HepG2 (cell line): Measurements from ENCODE around the gene STX12. TPM values are rescaled to one million over a fixed set of nuclear protein-coding genes. Genes with fewer than 3 reads are reported as not detected.

Source experiments
- ATAC-seq: fragments of 200-7000 bp; cut with Tn5 transposase; 3 replicates; pipeline ENCODE4 v1.9.1; 2020; ENCODE audit warnings: mild to moderate bottlenecking, moderate library complexity
- BruUV-seq: library from RNA; stranded (reverse); fragments of 400-500 nt; replicated peaks from 2 replicates; lab custom pipeline; 2021; lab: Mats Ljungman, UMichigan
- CTCF ChIA-PET: fragments of 300-600 bp; formaldehyde crosslinking; extraction: SDS; loops from one replicate; lab custom pipeline; 2021; ENCODE audit warnings: low total read pairs, inconsistent platforms, low intra/inter-chr PET ratio; lab: Yijun Ruan, JAX
- POLR2A ChIA-PET: fragments of 350-600 bp; sonication (Branson Sonifier 250); formaldehyde crosslinking; loops from one replicate; lab custom pipeline; 2020; ENCODE audit warnings: antibody characterized with exemption, inconsistent platforms; lab: Yijun Ruan, JAX
- DNase-seq: peaks from one replicate; pipeline ENCODE4 v3.0.0-alpha.2; 2015; ENCODE audit warnings: low spot score
- FAIRE-seq: peaks from 3 replicates; lab custom pipeline; 2011; peaks lifted over from hg19 to GRCh38; lab: Jason Lieb, UNC
- H2AFZ ChIP-seq: one replicate; pipeline ENCODE4 v1.6.1; 2011; ENCODE audit warnings: low read length, inconsistent platforms
- H3K27ac ChIP-seq: fragments of 300-600 bp; 3 replicates; pipeline ENCODE4 v1.8.0; 2011; ENCODE audit warnings: mixed run types, mild to moderate bottlenecking, mixed read lengths, low read length, inconsistent platforms; ENCODE audit not compliant: insufficient read depth; ENCODE audit errors: extremely low read length
- H3K27me3 ChIP-seq, 2 experiments: fragments of 200-600 bp in 1 of 2; 2 replicates in 1 of 2; 3 replicates in 1 of 2; pipeline versions ENCODE4 v1.6.0 to v1.8.0; 2011; ENCODE audit warnings: low read length in 2 of 2, mild to moderate bottlenecking in 2 of 2, moderate library complexity in 2 of 2, inconsistent platforms in 1 of 2; ENCODE audit not compliant: insufficient read depth in 2 of 2, control insufficient read depth in 1 of 2
- H3K36me3 ChIP-seq, 2 experiments: fragments of 200-600 bp in 1 of 2; replicated peaks in 1 of 2; 2 replicates in 1 of 2; 3 replicates in 1 of 2; pipeline versions ENCODE4 v1.5.1 to v1.8.0; 2011; ENCODE audit warnings: low read length in 2 of 2, inconsistent platforms in 1 of 2; ENCODE audit not compliant: insufficient read depth in 2 of 2, control insufficient read depth in 1 of 2
- H3K4me1 ChIP-seq: 2 replicates; pipeline ENCODE4 v1.5.1; 2012; ENCODE audit warnings: low read length, inconsistent platforms; ENCODE audit not compliant: insufficient read depth
- H3K4me2 ChIP-seq: 2 replicates; pipeline ENCODE4 v1.6.0; 2011; ENCODE audit warnings: low read depth, low read length, inconsistent platforms
- H3K4me3 ChIP-seq, 3 experiments: fragments of 200-600 bp in 1 of 3; sonication (generic), shearing (Covaris generic) in 1 of 3; replicated peaks in 1 of 3; 2 replicates each; pipeline ENCODE4 v1.5.1; 2011 to 2016; ENCODE audit warnings: low read length in 3 of 3, inconsistent platforms in 2 of 3, low read depth in 2 of 3, mild to moderate bottlenecking in 2 of 3, control low read depth in 1 of 3, mixed read lengths in 1 of 3; ENCODE audit not compliant: insufficient read depth in 1 of 3
- H3K79me2 ChIP-seq: one replicate; pipeline ENCODE4 v1.6.1; 2011; ENCODE audit warnings: low read length, inconsistent platforms; ENCODE audit not compliant: insufficient read depth
- H3K9ac ChIP-seq: 2 replicates; pipeline ENCODE4 v1.6.0; 2011; ENCODE audit warnings: mild to moderate bottlenecking, low read depth, low read length, inconsistent platforms; ENCODE audit not compliant: insufficient read depth
- H3K9me3 ChIP-seq: 2 replicates; pipeline ENCODE4 v1.5.1; 2012; ENCODE audit warnings: mild to moderate bottlenecking, low read length
- H4K20me1 ChIP-seq: 2 replicates; pipeline ENCODE4 v1.6.0; 2011; ENCODE audit warnings: inconsistent platforms, mild to moderate bottlenecking, low read length, moderate library complexity; ENCODE audit not compliant: insufficient read depth
- CENPT ChIP-seq: sonication (generic); formaldehyde crosslinking; IDR thresholded peaks from 2 replicates; pipeline ENCODE4 v1.8.0; 2022; ENCODE audit warnings: low read depth, mild to moderate bottlenecking, moderate library complexity, missing genetic modification reagents
- JUN ChIP-seq: sonication (generic); formaldehyde crosslinking; IDR thresholded peaks from 2 replicates; pipeline ENCODE4 v1.4.0; 2020; ENCODE audit warnings: mild to moderate bottlenecking, missing genetic modification reagents
- MIER2 ChIP-seq: IDR thresholded peaks from 2 replicates; pipeline ENCODE4 v1.6.1; 2016; ENCODE audit warnings: missing biosample characterization, missing genetic modification reagents
- MIER3 ChIP-seq: IDR thresholded peaks from 2 replicates; pipeline ENCODE4 v1.6.1; 2016; ENCODE audit warnings: missing compliant biosample characterization, borderline replicate concordance
- NFIB ChIP-seq: sonication (generic); formaldehyde crosslinking; IDR thresholded peaks from 2 replicates; pipeline ENCODE4 v1.9.0; 2021; ENCODE audit warnings: missing genetic modification reagents, mild to moderate bottlenecking, borderline replicate concordance
- PAWR ChIP-seq: sonication (generic); formaldehyde crosslinking; IDR thresholded peaks from 2 replicates; pipeline ENCODE4 v1.4.0; 2020; ENCODE audit warnings: missing genetic modification reagents, mild to moderate bottlenecking, borderline replicate concordance
- RFX5 ChIP-seq: IDR thresholded peaks from 2 replicates; pipeline ENCODE4 v1.6.1; 2011; ENCODE audit warnings: low read depth, low read length, improper control_type of control experiment
- SPEN ChIP-seq: sonication (generic); formaldehyde crosslinking; IDR thresholded peaks from 2 replicates; pipeline ENCODE4 v1.5.1; 2020; ENCODE audit warnings: low read depth, mild to moderate bottlenecking, missing genetic modification reagents
- TSC22D2 ChIP-seq: sonication (generic); formaldehyde crosslinking; IDR thresholded peaks from 2 replicates; pipeline ENCODE4 v1.5.1; 2020; ENCODE audit warnings: missing genetic modification reagents, mild to moderate bottlenecking, borderline replicate concordance
- ZNF446 ChIP-seq: sonication (generic); formaldehyde crosslinking; IDR thresholded peaks from 2 replicates; pipeline ENCODE4 v1.5.0; 2020; ENCODE audit warnings: mild to moderate bottlenecking, missing genetic modification reagents
- ZNF564 ChIP-seq: sonication (generic); formaldehyde crosslinking; IDR thresholded peaks from 2 replicates; pipeline ENCODE4 v1.8.1; 2023; ENCODE audit warnings: mild to moderate bottlenecking, missing genetic modification reagents
- ZNF644 ChIP-seq: IDR thresholded peaks from 2 replicates; pipeline ENCODE4 v1.6.1; 2016; ENCODE audit warnings: low read depth
- WGBS: methylation state at CpG from one replicate; pipeline ENCODE4 v1.1.6; 2017; ENCODE audit warnings: low lambda C conversion rate; 5-methylcytosine and 5-hydroxymethylcytosine counted together
- in situ Hi-C: cut with HindIII; loops from 2 replicates; pipeline ENCODE4 v1.10.0; 2017; ENCODE audit warnings: low pct_unique_long_range_greater_than_20kb; ENCODE audit not compliant: extremely low pct_ligation_motif_present
- intact Hi-C: fragments of 100-400 bp; cut with micrococcal nuclease; formaldehyde crosslinking; loops from one replicate; pipeline ENCODE4 v1.10.0; 2022; ENCODE audit not compliant: unreplicated experiment
- polyA plus RNA-seq, 8 experiments: library from polyadenylated mRNA; depleted of rRNA in 3 of 8; stranded (reverse) in 7 of 8; unstranded in 1 of 8; fragments of >200 nt; fragmentation: Illumina TruSeq in 4 of 8; extraction: Trizol in 4 of 8; gene quantifications; 2 replicates each; pipeline versions ENCODE4 v1.2.1 to v1.2.3, GENCODE V29; 2011 to 2016; ENCODE audit warnings: low read depth in 4 of 8, missing spikeins in 1 of 8, mixed read lengths in 1 of 8; ENCODE audit not compliant: insufficient read depth in 1 of 8
- total RNA-seq, 5 experiments: library from RNA; depleted of rRNA; stranded (reverse); fragments of >200 nt; fragmentation: Illumina TruSeq; extraction: Trizol; gene quantifications; 2 replicates each; pipeline ENCODE4 v1.2.3, GENCODE V29; 2016; ENCODE audit warnings: low read depth in 1 of 5
- TF ChIP-seq, protein P1 (sequence below): sonication (generic); formaldehyde crosslinking; IDR thresholded peaks from 2 replicates; pipeline ENCODE4 v1.4.0; 2020; ENCODE audit warnings: missing genetic modification reagents
- TF ChIP-seq, protein P2 (sequence below): sonication (generic); formaldehyde crosslinking; IDR thresholded peaks from 2 replicates; pipeline ENCODE4 v1.8.0; 2022; ENCODE audit warnings: missing genetic modification reagents, mild to moderate bottlenecking, borderline replicate concordance
- TF ChIP-seq, protein P3 (sequence below): sonication (generic); formaldehyde crosslinking; IDR thresholded peaks from 2 replicates; pipeline ENCODE4 v1.4.0; 2020; ENCODE audit warnings: low read depth, missing genetic modification reagents

Gene STX12
- total and polyA plus RNA-seq, 2 of the 13 experiments (the other 11 are each of a cell fraction or from before 2014, with no cell fraction given), result 9.0 to 19.7 TPM

- ATAC-seq, result no peak
- no peak for FAIRE-seq
- no peaks in the 10 kb centered on the region for H3K9me3 ChIP-seq
Observed at GRCh38 chr1:27811741-27812500, 38.9 kb downstream of the STX12 start.

More at GRCh38 chr1:27811741-27812500, 38.9 kb downstream of the STX12 start:
- H3K4me3 ChIP-seq, result no peak overlapping the region
- no peak overlapping the region for H3K4me2 ChIP-seq
- ChIA-PET CTCF (no interaction called here), POLR2A (no interaction called here)
- in situ Hi-C loops (no loop called here), intact Hi-C loops (no loop called here)
- no peaks in the 10 kb centered on the region for H3K27me3 ChIP-seq
- peaks cover 17% of the 10 kb centered on the region for H3K4me1 ChIP-seq
- TF ChIP-seq SPEN (CRISPR knock-in tag) (no peak), ZNF564 (no peak), ZNF644 (CRISPR knock-in tag) (no peak), TSC22D2 (CRISPR knock-in tag) (no peak), NFIB (CRISPR knock-in tag) (no peak), MIER3 (no peak), JUN (CRISPR knock-in tag) (no peak), CENPT (CRISPR knock-in tag) (no peak), ZNF446 (CRISPR knock-in tag) (no peak), RFX5 (no peak), MIER2 (CRISPR knock-in tag) (no peak), PAWR (CRISPR knock-in tag) (no peak)
- TF ChIP-seq, protein P1, sequence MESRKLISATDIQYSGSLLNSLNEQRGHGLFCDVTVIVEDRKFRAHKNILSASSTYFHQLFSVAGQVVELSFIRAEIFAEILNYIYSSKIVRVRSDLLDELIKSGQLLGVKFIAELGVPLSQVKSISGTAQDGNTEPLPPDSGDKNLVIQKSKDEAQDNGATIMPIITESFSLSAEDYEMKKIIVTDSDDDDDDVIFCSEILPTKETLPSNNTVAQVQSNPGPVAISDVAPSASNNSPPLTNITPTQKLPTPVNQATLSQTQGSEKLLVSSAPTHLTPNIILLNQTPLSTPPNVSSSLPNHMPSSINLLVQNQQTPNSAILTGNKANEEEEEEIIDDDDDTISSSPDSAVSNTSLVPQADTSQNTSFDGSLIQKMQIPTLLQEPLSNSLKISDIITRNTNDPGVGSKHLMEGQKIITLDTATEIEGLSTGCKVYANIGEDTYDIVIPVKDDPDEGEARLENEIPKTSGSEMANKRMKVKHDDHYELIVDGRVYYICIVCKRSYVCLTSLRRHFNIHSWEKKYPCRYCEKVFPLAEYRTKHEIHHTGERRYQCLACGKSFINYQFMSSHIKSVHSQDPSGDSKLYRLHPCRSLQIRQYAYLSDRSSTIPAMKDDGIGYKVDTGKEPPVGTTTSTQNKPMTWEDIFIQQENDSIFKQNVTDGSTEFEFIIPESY (CRISPR knock-in tag), result no peak
- TF ChIP-seq, protein P2, sequence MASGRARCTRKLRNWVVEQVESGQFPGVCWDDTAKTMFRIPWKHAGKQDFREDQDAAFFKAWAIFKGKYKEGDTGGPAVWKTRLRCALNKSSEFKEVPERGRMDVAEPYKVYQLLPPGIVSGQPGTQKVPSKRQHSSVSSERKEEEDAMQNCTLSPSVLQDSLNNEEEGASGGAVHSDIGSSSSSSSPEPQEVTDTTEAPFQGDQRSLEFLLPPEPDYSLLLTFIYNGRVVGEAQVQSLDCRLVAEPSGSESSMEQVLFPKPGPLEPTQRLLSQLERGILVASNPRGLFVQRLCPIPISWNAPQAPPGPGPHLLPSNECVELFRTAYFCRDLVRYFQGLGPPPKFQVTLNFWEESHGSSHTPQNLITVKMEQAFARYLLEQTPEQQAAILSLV (CRISPR knock-in tag), result no peak
- TF ChIP-seq, protein P3, sequence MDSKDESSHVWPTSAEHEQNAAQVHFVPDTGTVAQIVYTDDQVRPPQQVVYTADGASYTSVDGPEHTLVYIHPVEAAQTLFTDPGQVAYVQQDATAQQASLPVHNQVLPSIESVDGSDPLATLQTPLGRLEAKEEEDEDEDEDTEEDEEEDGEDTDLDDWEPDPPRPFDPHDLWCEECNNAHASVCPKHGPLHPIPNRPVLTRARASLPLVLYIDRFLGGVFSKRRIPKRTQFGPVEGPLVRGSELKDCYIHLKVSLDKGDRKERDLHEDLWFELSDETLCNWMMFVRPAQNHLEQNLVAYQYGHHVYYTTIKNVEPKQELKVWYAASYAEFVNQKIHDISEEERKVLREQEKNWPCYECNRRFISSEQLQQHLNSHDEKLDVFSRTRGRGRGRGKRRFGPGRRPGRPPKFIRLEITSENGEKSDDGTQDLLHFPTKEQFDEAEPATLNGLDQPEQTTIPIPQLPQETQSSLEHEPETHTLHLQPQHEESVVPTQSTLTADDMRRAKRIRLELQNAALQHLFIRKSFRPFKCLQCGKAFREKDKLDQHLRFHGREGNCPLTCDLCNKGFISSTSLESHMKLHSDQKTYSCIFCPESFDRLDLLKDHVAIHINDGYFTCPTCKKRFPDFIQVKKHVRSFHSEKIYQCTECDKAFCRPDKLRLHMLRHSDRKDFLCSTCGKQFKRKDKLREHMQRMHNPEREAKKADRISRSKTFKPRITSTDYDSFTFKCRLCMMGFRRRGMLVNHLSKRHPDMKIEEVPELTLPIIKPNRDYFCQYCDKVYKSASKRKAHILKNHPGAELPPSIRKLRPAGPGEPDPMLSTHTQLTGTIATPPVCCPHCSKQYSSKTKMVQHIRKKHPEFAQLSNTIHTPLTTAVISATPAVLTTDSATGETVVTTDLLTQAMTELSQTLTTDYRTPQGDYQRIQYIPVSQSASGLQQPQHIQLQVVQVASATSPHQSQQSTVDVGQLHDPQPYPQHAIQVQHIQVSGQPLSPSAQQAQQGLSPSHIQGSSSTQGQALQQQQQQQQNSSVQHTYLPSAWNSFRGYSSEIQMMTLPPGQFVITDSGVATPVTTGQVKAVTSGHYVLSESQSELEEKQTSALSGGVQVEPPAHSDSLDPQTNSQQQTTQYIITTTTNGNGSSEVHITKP (CRISPR knock-in tag), result no peak
- H3K79me2 ChIP-seq, result no peaks in the 10 kb centered on the region
- 97% methylated on average over 6 of the region's 6 CpGs for WGBS
- no peak overlapping the region for H3K9ac ChIP-seq
- peaks cover 2 to 6% of the 10 kb centered on the region in 2 experiments; a peak in 3 of 5 replicates for H3K36me3 ChIP-seq
- no TSS peak for BruUV-seq
- DNase-seq, result no peak
- H3K27ac ChIP-seq, result no peak overlapping the region
- H4K20me1 ChIP-seq, result no peaks in the 10 kb centered on the region
- no peak overlapping the region for H2AFZ ChIP-seq
